Endothelial cell (in vitro differentiated cells): ENCODE data around the gene TFB1M. TPM values are rescaled to one million over a fixed set of nuclear protein-coding genes. Genes with fewer than 3 reads are reported as not detected.

Experiments used
- DNase-seq: peaks from one replicate; pipeline ENCODE4 v3.0.0; 2021; ENCODE audit warnings: low spot score
- H3K27ac Mint-ChIP-seq: one replicate; pipeline ENCODE4 v1.8.0; 2021; ENCODE audit warnings: mixed read lengths, inconsistent platforms; ENCODE audit not compliant: unreplicated experiment
- H3K27me3 Mint-ChIP-seq: one replicate; pipeline ENCODE4 v1.8.0; 2021; ENCODE audit warnings: mild to moderate bottlenecking, moderate library complexity, mixed read lengths, inconsistent platforms; ENCODE audit not compliant: unreplicated experiment
- H3K36me3 Mint-ChIP-seq: one replicate; pipeline ENCODE4 v1.8.0; 2021; ENCODE audit warnings: mild to moderate bottlenecking, low read depth, mixed read lengths, inconsistent platforms; ENCODE audit not compliant: unreplicated experiment
- H3K4me1 Mint-ChIP-seq: one replicate; pipeline ENCODE4 v1.8.0; 2021; ENCODE audit warnings: mild to moderate bottlenecking, mixed read lengths, inconsistent platforms; ENCODE audit not compliant: unreplicated experiment
- H3K4me3 Mint-ChIP-seq: one replicate; pipeline ENCODE4 v1.8.0; 2021; ENCODE audit warnings: mild to moderate bottlenecking, mixed read lengths, inconsistent platforms; ENCODE audit not compliant: unreplicated experiment
- H3K9me3 Mint-ChIP-seq: one replicate; pipeline ENCODE4 v1.8.0; 2021; ENCODE audit warnings: mixed read lengths, inconsistent platforms; ENCODE audit not compliant: unreplicated experiment
- CTCF ChIP-seq: fragments of 200-600 bp; sonication (generic); IDR thresholded peaks from one replicate; pipeline ENCODE4 v1.5.0; 2021; ENCODE audit warnings: antibody characterized with exemption; ENCODE audit not compliant: unreplicated experiment
- total RNA-seq: library from RNA; stranded (reverse); fragmentation: NEBNext Ultra II Directional; extraction: Animal tissue kit (Norgen Biotek cat#: 25700); gene quantifications from one replicate; pipeline ENCODE4 v1.2.1, GENCODE V29; 2021; ENCODE audit not compliant: unreplicated experiment

The TFB1M gene
- total RNA-seq, 1 donor from 2014 or later, result 25.9 TPM

GRCh38 chr6:155311086-155311485 lies 3.2 kb downstream of the TFB1M start:
- Mint-ChIP-seq H3K9me3 (no peaks in the 10 kb centered on the region), H3K36me3 (peaks cover 18% of the 10 kb centered on the region), H3K27ac (no peak overlapping the region), H3K4me3 (no peak overlapping the region), H3K4me1 (peaks cover 3% of the 10 kb centered on the region), H3K27me3 (no peaks in the 10 kb centered on the region)
- DNase-seq, result no peak
- no peak for TF ChIP-seq CTCF

GRCh38 chr6:155310596-155310995 lies 3.7 kb downstream of the TFB1M start:
- Mint-ChIP-seq H3K36me3 (peaks cover 18% of the 10 kb centered on the region), H3K4me3 (no peak overlapping the region), H3K9me3 (no peaks in the 10 kb centered on the region), H3K27me3 (no peaks in the 10 kb centered on the region), H3K27ac (no peak overlapping the region), H3K4me1 (peaks cover 3% of the 10 kb centered on the region)
- no peak for DNase-seq
- TF ChIP-seq CTCF, result no peak

- no peak overlapping the region for H3K27ac Mint-ChIP-seq
- H3K4me1 Mint-ChIP-seq, result peaks cover 3% of the 10 kb centered on the region
- no peaks in the 10 kb centered on the region for H3K27me3 Mint-ChIP-seq
- TF ChIP-seq CTCF, result no peak
- H3K36me3 Mint-ChIP-seq, result peaks cover 18% of the 10 kb centered on the region
- no peak for DNase-seq
- H3K4me3 Mint-ChIP-seq, result no peak overlapping the region
- H3K9me3 Mint-ChIP-seq, result no peaks in the 10 kb centered on the region
Observed at GRCh38 chr6:155309150-155309549, 5.1 kb downstream of the TFB1M start.

- TF ChIP-seq CTCF, result no peak
- no peaks in the 10 kb centered on the region for H3K27me3 Mint-ChIP-seq
- no peak overlapping the region for H3K4me3 Mint-ChIP-seq
- no peak overlapping the region for H3K27ac Mint-ChIP-seq
- no peak for DNase-seq
- peaks cover 3% of the 10 kb centered on the region for H3K4me1 Mint-ChIP-seq
- no peaks in the 10 kb centered on the region for H3K9me3 Mint-ChIP-seq
- H3K36me3 Mint-ChIP-seq, result peaks cover 19% of the 10 kb centered on the region
Observed at GRCh38 chr6:155306958-155307357, 7.3 kb downstream of the TFB1M start.

- peaks cover 3% of the 10 kb centered on the region for H3K4me1 Mint-ChIP-seq
- H3K4me3 Mint-ChIP-seq, result no peak overlapping the region
- no peaks in the 10 kb centered on the region for H3K27me3 Mint-ChIP-seq
Observed at GRCh38 chr6:155303361-155303870, 10.9 kb downstream of the TFB1M start.

More at GRCh38 chr6:155303361-155303870, 10.9 kb downstream of the TFB1M start:
- Mint-ChIP-seq H3K9me3 (no peaks in the 10 kb centered on the region), H3K36me3 (peaks cover 25% of the 10 kb centered on the region), H3K27ac (no peak overlapping the region)
- DNase-seq, result no peak
- TF ChIP-seq CTCF, result no peak
